Neuronal stem cell (in vitro differentiated cells): ENCODE measurements around the gene PRCD.
"Not testable (repeated sequence)": the region's sequence is repeated elsewhere in the genome, so short reads cannot be mapped to it uniquely, and the experiment has no call there.

ENCODE experiments used
- DNase-seq: peaks from one replicate; pipeline ENCODE4 v3.0.0-alpha.2; 2013; ENCODE audit warnings: low spot score
- H2AFZ ChIP-seq: one replicate; pipeline ENCODE4 v1.6.1; 2013; ENCODE audit warnings: mild to moderate bottlenecking, low read length, inconsistent platforms
- H2AK5ac ChIP-seq: 2 replicates; pipeline ENCODE4 v1.6.1; 2013; ENCODE audit warnings: low read depth, mild to moderate bottlenecking, inconsistent platforms, low read length, moderate library complexity, mixed read lengths
- H2BK120ac ChIP-seq: 2 replicates; pipeline ENCODE4 v1.6.1; 2013; ENCODE audit warnings: low read depth, mild to moderate bottlenecking, inconsistent platforms, low read length, moderate library complexity, mixed read lengths
- H2BK12ac ChIP-seq: one replicate; pipeline ENCODE4 v1.6.1; 2013; ENCODE audit warnings: low read length, inconsistent platforms
- H2BK15ac ChIP-seq: 2 replicates; pipeline ENCODE4 v1.6.1; 2013; ENCODE audit warnings: mild to moderate bottlenecking, low read length, inconsistent platforms, mixed read lengths
- H2BK5ac ChIP-seq: one replicate; pipeline ENCODE4 v1.6.1; 2013; ENCODE audit warnings: inconsistent platforms, mild to moderate bottlenecking, low read length, moderate library complexity
- H3K14ac ChIP-seq: one replicate; pipeline ENCODE4 v1.6.1; 2013; ENCODE audit warnings: low read length, inconsistent platforms
- H3K18ac ChIP-seq: 2 replicates; pipeline ENCODE4 v1.6.1; 2013; ENCODE audit warnings: low read length, inconsistent platforms
- H3K23ac ChIP-seq: 2 replicates; pipeline ENCODE4 v1.6.1; 2013; ENCODE audit warnings: low read depth, mild to moderate bottlenecking, mixed read lengths, low read length, inconsistent platforms; ENCODE audit not compliant: poor library complexity
- H3K27ac ChIP-seq: replicated peaks from 3 replicates; pipeline ENCODE4 v1.5.1; 2013; ENCODE audit warnings: low read length, inconsistent platforms
- H3K27me3 ChIP-seq, 3 experiments: 2 replicates each; pipeline ENCODE4 v1.6.1; 2013; ENCODE audit warnings: low read length in 3 of 3, mild to moderate bottlenecking in 2 of 3, inconsistent platforms in 1 of 3, low read depth in 1 of 3, mixed read lengths in 1 of 3, moderate library complexity in 1 of 3; ENCODE audit not compliant: control insufficient read depth in 3 of 3, insufficient read depth in 3 of 3
- H3K36me3 ChIP-seq, 2 donors: replicated peaks in 1 of 2; 2 replicates each; pipeline ENCODE4 v1.6.1; 2013; ENCODE audit warnings: low read length in 2 of 2; ENCODE audit not compliant: control insufficient read depth in 2 of 2, insufficient read depth in 2 of 2
- H3K4ac ChIP-seq: 2 replicates; pipeline ENCODE4 v1.6.1; 2013; ENCODE audit warnings: inconsistent platforms, mild to moderate bottlenecking, low read length, moderate library complexity
- H3K4me1 ChIP-seq, 2 donors: 1 replicate in 1 of 2; 2 replicates in 1 of 2; pipeline ENCODE4 v1.6.1; 2013; ENCODE audit warnings: low read length in 2 of 2, low read depth in 1 of 2; ENCODE audit not compliant: control insufficient read depth in 2 of 2, insufficient read depth in 1 of 2
- H3K4me2 ChIP-seq: one replicate; pipeline ENCODE4 v1.6.1; 2013; ENCODE audit warnings: mild to moderate bottlenecking, low read length, inconsistent platforms; ENCODE audit not compliant: insufficient read depth, poor library complexity, severe bottlenecking
- H3K4me3 ChIP-seq, 2 donors: 2 replicates each; pipeline ENCODE4 v1.5.1; 2013; ENCODE audit warnings: low read length in 2 of 2, mild to moderate bottlenecking in 2 of 2, inconsistent platforms in 1 of 2, moderate library complexity in 1 of 2
- H3K79me1 ChIP-seq: one replicate; pipeline ENCODE4 v1.6.1; 2013; ENCODE audit warnings: low read depth, mild to moderate bottlenecking, inconsistent platforms, low read length, moderate library complexity
- H3K9ac ChIP-seq: one replicate; pipeline ENCODE4 v1.6.1; 2013; ENCODE audit warnings: mild to moderate bottlenecking, low read depth, low read length, inconsistent platforms; ENCODE audit not compliant: poor library complexity
- H3K9me3 ChIP-seq, 2 donors: replicated peaks in 1 of 2; 2 replicates each; pipeline versions ENCODE3 to v1.6.1; 2013; ENCODE audit warnings: low read length in 2 of 2, mild to moderate bottlenecking in 2 of 2, inconsistent platforms in 1 of 2, low read depth in 1 of 2, mixed read lengths in 1 of 2, moderate library complexity in 1 of 2; ENCODE audit not compliant: control insufficient read depth in 2 of 2, insufficient read depth in 1 of 2
- H4K8ac ChIP-seq: one replicate; pipeline ENCODE4 v1.6.1; 2013; ENCODE audit warnings: low read depth, mild to moderate bottlenecking, inconsistent platforms, low read length, moderate library complexity
- H4K91ac ChIP-seq: one replicate; pipeline ENCODE4 v1.6.1; 2013; ENCODE audit warnings: low read length, low read depth, mild to moderate bottlenecking, inconsistent platforms; ENCODE audit not compliant: poor library complexity
- WGBS, 2 donors: extraction: QIAGEN DNeasy Blood & Tissue Kit; methylation state at CpG; one replicate each; pipeline ENCODE4 v1.1.7; 2013; ENCODE audit warnings: missing lambda C conversion rate in 2 of 2, mixed read lengths in 1 of 2; ENCODE audit not compliant: insufficient read length in 2 of 2, insufficient replicate concordance in 1 of 2; ENCODE audit errors: extremely low coverage in 2 of 2; 5-methylcytosine and 5-hydroxymethylcytosine counted together

Gene PRCD

GRCh38 chr17:76558198-76559095 is 18.6 kb downstream of the PRCD start:
- Histone ChIP-seq H3K27ac (no peak overlapping the region), H3K23ac (no peak overlapping the region), H3K4me1 (peaks cover 8% of the 10 kb centered on the region in 2 donors), H3K4me3 (peak overlapping the region; percentile 76 to 90), H3K27me3 (no peaks in the 10 kb centered on the region), H2AK5ac (peak overlapping the region; percentile 71), H3K9ac (peak overlapping the region; percentile 97), H3K9me3 (no peaks in the 10 kb centered on the region), H4K8ac (no peak overlapping the region), H4K91ac (no peak overlapping the region), H3K36me3 (peaks cover 17 to 46% of the 10 kb centered on the region in 2 donors), H2AFZ (peak overlapping the region; percentile 92), H3K14ac (no peak overlapping the region), H2BK5ac (no peak overlapping the region), H3K79me1 (peaks cover 5% of the 10 kb centered on the region), H3K4ac (peak overlapping the region; percentile 38), H3K18ac (peak overlapping the region; percentile 80), H2BK12ac (peak overlapping the region; percentile 75), H2BK15ac (no peak overlapping the region), H3K4me2 (peak overlapping the region; percentile 89), H2BK120ac (no peak overlapping the region)
- no peak for DNase-seq
- WGBS, 2 donors: no CpG with 5 or more reads among the region's 14 CpGs

GRCh38 chr17:76559460-76559859 is 19.6 kb downstream of the PRCD start:
- H3K27me3 ChIP-seq, H3K14ac ChIP-seq, H3K4me3 ChIP-seq, H3K9me3 ChIP-seq, H3K23ac ChIP-seq, H3K18ac ChIP-seq, H4K8ac ChIP-seq, H4K91ac ChIP-seq, DNase-seq, H2BK120ac ChIP-seq, H3K9ac ChIP-seq, H2AK5ac ChIP-seq, H2BK15ac ChIP-seq, H3K27ac ChIP-seq, H3K4ac ChIP-seq, H2BK5ac ChIP-seq, H3K4me2 ChIP-seq, H2BK12ac ChIP-seq, H3K4me1 ChIP-seq, H3K79me1 ChIP-seq, H2AFZ ChIP-seq: not testable (repeated sequence)
- H3K36me3 ChIP-seq: peaks cover 17 to 55% of the 10 kb centered on the region in 2 donors
- no CpG with 5 or more reads among the region's 7 CpGs for WGBS, 2 donors

- Histone ChIP-seq H3K4me2 (no peak overlapping the region), H3K36me3 (peaks cover 19 to 63% of the 10 kb centered on the region in 2 donors), H3K4me1 (peaks cover 3 to 8% of the 10 kb centered on the region in 2 donors), H3K23ac (no peak overlapping the region), H3K9ac (no peak overlapping the region), H3K14ac (no peak overlapping the region), H2BK15ac (no peak overlapping the region), H3K79me1 (peaks cover 5% of the 10 kb centered on the region), H3K27ac (no peak overlapping the region), H2BK120ac (no peak overlapping the region), H2AFZ (no peak overlapping the region), H2BK12ac (no peak overlapping the region), H2AK5ac (no peak overlapping the region), H4K91ac (no peak overlapping the region), H3K18ac (no peak overlapping the region), H3K9me3 (no peaks in the 10 kb centered on the region), H2BK5ac (no peak overlapping the region), H3K4me3 (no peak overlapping the region), H4K8ac (no peak overlapping the region), H3K4ac (no peak overlapping the region), H3K27me3 (no peaks in the 10 kb centered on the region)
- DNase-seq: no peak
- WGBS, 2 donors: no CpG with 5 or more reads among the region's 10 CpGs
Observed at GRCh38 chr17:76560036-76560876, 20.4 kb downstream of the PRCD start.

- Histone ChIP-seq H2AK5ac (no peak overlapping the region), H3K23ac (no peak overlapping the region), H3K9me3 (no peaks in the 10 kb centered on the region), H2BK15ac (no peak overlapping the region), H3K4me1 (peaks cover 3 to 8% of the 10 kb centered on the region in 2 donors), H3K36me3 (peaks cover 22 to 69% of the 10 kb centered on the region in 2 donors), H3K27me3 (no peaks in the 10 kb centered on the region), H3K79me1 (peaks cover 5% of the 10 kb centered on the region), H3K4me2 (no peak overlapping the region), H4K91ac (no peak overlapping the region), H2BK12ac (no peak overlapping the region), H3K14ac (no peak overlapping the region), H3K9ac (no peak overlapping the region), H2AFZ (no peak overlapping the region), H3K27ac (no peak overlapping the region), H2BK5ac (no peak overlapping the region), H3K18ac (no peak overlapping the region), H3K4ac (no peak overlapping the region), H3K4me3 (no peak overlapping the region), H4K8ac (no peak overlapping the region), H2BK120ac (no peak overlapping the region)
- no CpG with 5 or more reads among the region's 6 CpGs for WGBS, 2 donors
- no peak for DNase-seq
Observed at GRCh38 chr17:76560877-76561221, 21.0 kb downstream of the PRCD start.
